ENCODE data around the gene CDKAL1.

DNA sequence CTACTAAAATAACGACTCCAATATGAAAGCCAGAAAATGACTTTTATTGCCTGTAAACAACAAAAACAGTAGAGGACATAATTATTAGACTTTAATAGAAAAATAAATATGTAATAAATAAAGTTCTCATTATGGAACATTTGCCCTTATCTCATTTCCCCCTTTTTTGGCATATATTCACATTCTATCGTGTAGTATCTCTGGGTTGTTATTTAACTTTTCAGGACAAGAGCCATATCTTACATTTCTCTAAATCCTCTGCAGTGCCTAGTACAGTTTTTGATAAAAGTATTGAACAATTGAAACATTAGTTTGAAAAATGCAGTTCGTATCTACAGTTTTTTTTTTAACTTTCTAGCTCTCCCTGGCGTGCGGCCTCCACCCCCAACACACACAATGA, 617.3 kb downstream of the CDKAL1 start:
- TF ChIP-seq CTCF (IDR thresholded peaks at IDR 0.05; ENCODE audit: control extremely low read depth in 1 of 3, insufficient read depth in 1 of 3, low read depth in 1 of 3, low read length in 3 of 3) (no peak), GABPA (IDR thresholded peaks at IDR 0.05; ENCODE audit: borderline replicate concordance, insufficient read depth, low read length) (no peak), CHD7 (IDR thresholded peaks at IDR 0.05; ENCODE audit: insufficient replicate concordance, low read length) (no peak), SIN3A (conservative IDR thresholded peaks at IDR 0.05 in 1 of 2, IDR thresholded peaks at IDR 0.05 in 1 of 2; ENCODE audit: low read depth in 1 of 2, low read length in 2 of 2) (no peak)

Measured in H1 (cell line).